ENCODE measurements around the gene TMEM221.

- TF ChIP-seq CTCF (IDR thresholded peaks at IDR 0.05) (no peak), TCF7L2 (IDR thresholded peaks at IDR 0.05; ENCODE audit: low read depth, low read length) (no peak)
Observed at GRCh38 chr19:17469092-17469480, 20.6 kb upstream of the TMEM221 start.
